Upper lobe of left lung (tissue), 4 donors: ENCODE measurements around the gene DEFB131A.
"Not testable (repeated sequence)": the region's sequence is repeated elsewhere in the genome, so short reads cannot be mapped to it uniquely, and the experiment has no call there.

ENCODE experiments used
- EP300 ChIP-seq, 4 donors: sonication (generic); formaldehyde crosslinking; IDR thresholded peaks; one replicate each; pipeline ENCODE4 v1.5.1; 2017; ENCODE audit warnings: antibody characterized with exemption in 4 of 4, control low read depth in 2 of 4
- POLR2A ChIP-seq, 4 donors: fragments of 450-650 bp; IDR thresholded peaks; one replicate each; pipeline ENCODE4 v1.5.1; 2016 to 2017; ENCODE audit warnings: antibody characterized with exemption in 4 of 4, mild to moderate bottlenecking in 2 of 4
- TF ChIP-seq, protein P1 (sequence below), 6 experiments: fragments of 450-650 bp in 4 of 6; fragments of 200-600 bp in 2 of 6; sonication (generic) in 2 of 6; IDR thresholded peaks; one replicate each; pipeline ENCODE4 v1.5.1; 2016 to 2019; ENCODE audit warnings: antibody characterized with exemption in 6 of 6

- TF ChIP-seq, protein P1, sequence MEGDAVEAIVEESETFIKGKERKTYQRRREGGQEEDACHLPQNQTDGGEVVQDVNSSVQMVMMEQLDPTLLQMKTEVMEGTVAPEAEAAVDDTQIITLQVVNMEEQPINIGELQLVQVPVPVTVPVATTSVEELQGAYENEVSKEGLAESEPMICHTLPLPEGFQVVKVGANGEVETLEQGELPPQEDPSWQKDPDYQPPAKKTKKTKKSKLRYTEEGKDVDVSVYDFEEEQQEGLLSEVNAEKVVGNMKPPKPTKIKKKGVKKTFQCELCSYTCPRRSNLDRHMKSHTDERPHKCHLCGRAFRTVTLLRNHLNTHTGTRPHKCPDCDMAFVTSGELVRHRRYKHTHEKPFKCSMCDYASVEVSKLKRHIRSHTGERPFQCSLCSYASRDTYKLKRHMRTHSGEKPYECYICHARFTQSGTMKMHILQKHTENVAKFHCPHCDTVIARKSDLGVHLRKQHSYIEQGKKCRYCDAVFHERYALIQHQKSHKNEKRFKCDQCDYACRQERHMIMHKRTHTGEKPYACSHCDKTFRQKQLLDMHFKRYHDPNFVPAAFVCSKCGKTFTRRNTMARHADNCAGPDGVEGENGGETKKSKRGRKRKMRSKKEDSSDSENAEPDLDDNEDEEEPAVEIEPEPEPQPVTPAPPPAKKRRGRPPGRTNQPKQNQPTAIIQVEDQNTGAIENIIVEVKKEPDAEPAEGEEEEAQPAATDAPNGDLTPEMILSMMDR (IDR thresholded peaks at IDR 0.05) = not testable (repeated sequence)
- not testable (repeated sequence) for TF ChIP-seq POLR2A, EP300 (IDR thresholded peaks at IDR 0.05)
Observed at GRCh38 chr4:9455046-9455445, 10.8 kb downstream of the DEFB131A start.
